MM.1S (cell line): ENCODE data around the gene TRIM72.

Source experiments
- DNase-seq: peaks from one replicate; pipeline ENCODE4 v3.0.0-alpha.2; 2015
- H2AFZ ChIP-seq: fragments of 300-600 bp; sonication (generic); 2 replicates; pipeline ENCODE4 v1.6.0; 2016; ENCODE audit warnings: antibody characterized with exemption, low read length
- H3F3A ChIP-seq: fragments of 300-600 bp; sonication (generic); 2 replicates; pipeline ENCODE4 v1.6.1; 2016; ENCODE audit warnings: mild to moderate bottlenecking, antibody characterized with exemption, low read length, moderate library complexity, mixed read lengths; ENCODE audit not compliant: insufficient read depth
- H3K27ac ChIP-seq: fragments of 300-600 bp; sonication (generic); 2 replicates; pipeline ENCODE4 v1.5.1; 2016; ENCODE audit warnings: mild to moderate bottlenecking, low read length
- H3K27me3 ChIP-seq: fragments of 300-600 bp; sonication (generic); replicated peaks from 2 replicates; pipeline ENCODE4 v1.6.0; 2016; ENCODE audit warnings: low read length; ENCODE audit not compliant: insufficient read depth
- H3K36me3 ChIP-seq: fragments of 300-600 bp; sonication (generic); replicated peaks from 2 replicates; pipeline ENCODE4 v1.6.1; 2016; ENCODE audit warnings: mild to moderate bottlenecking, low read length, mixed read lengths; ENCODE audit not compliant: insufficient read depth
- H3K4me1 ChIP-seq: fragments of 300-600 bp; sonication (generic); 2 replicates; pipeline ENCODE4 v1.6.1; 2016; ENCODE audit warnings: low read length, mixed read lengths
- H3K4me2 ChIP-seq: fragments of 300-600 bp; sonication (generic); 2 replicates; pipeline ENCODE4 v1.6.0; 2016; ENCODE audit warnings: low read depth, low read length
- H3K4me3 ChIP-seq: fragments of 300-600 bp; sonication (generic); 2 replicates; pipeline ENCODE4 v1.5.1; 2016; ENCODE audit warnings: low read length, mixed read lengths
- H3K79me2 ChIP-seq: fragments of 300-600 bp; sonication (generic); 2 replicates; pipeline ENCODE4 v1.6.1; 2016; ENCODE audit warnings: mixed run types, low read length, mixed read lengths
- H3K9ac ChIP-seq: fragments of 300-600 bp; sonication (generic); 2 replicates; pipeline ENCODE4 v1.6.1; 2016; ENCODE audit warnings: low read length, mixed read lengths
- H3K9me2 ChIP-seq: fragments of 300-600 bp; sonication (generic); replicated peaks from 2 replicates; pipeline ENCODE4 v1.6.1; 2016; ENCODE audit warnings: mild to moderate bottlenecking, low read length, mixed read lengths; ENCODE audit not compliant: insufficient read depth
- H3K9me3 ChIP-seq: fragments of 300-600 bp; sonication (generic); replicated peaks from 2 replicates; pipeline ENCODE4 v1.6.1; 2016; ENCODE audit warnings: mild to moderate bottlenecking, low read length, mixed read lengths; ENCODE audit not compliant: insufficient read depth
- H4K20me1 ChIP-seq: fragments of 300-600 bp; sonication (generic); 2 replicates; pipeline ENCODE4 v1.6.1; 2016; ENCODE audit warnings: mild to moderate bottlenecking, low read length, moderate library complexity, mixed read lengths; ENCODE audit not compliant: insufficient read depth
- EZH2 ChIP-seq: fragments of 300-600 bp; sonication (generic); optimal IDR thresholded peaks from 2 replicates; pipeline ENCODE3; 2017; ENCODE audit warnings: low read depth, mild to moderate bottlenecking, antibody characterized with exemption, low read length, mixed read lengths
- EZH2phosphoT487 ChIP-seq: fragments of 300-600 bp; sonication (generic); IDR thresholded peaks from 2 replicates; pipeline ENCODE4 v1.6.1; 2018; ENCODE audit warnings: antibody characterized with exemption, low read length
- TF ChIP-seq, protein P1 (sequence below): fragments of 300-600 bp; sonication (generic); IDR thresholded peaks from 2 replicates; pipeline ENCODE4 v1.5.1; 2016; ENCODE audit warnings: antibody characterized with exemption, low read length, mixed read lengths

The TRIM72 gene

DNA sequence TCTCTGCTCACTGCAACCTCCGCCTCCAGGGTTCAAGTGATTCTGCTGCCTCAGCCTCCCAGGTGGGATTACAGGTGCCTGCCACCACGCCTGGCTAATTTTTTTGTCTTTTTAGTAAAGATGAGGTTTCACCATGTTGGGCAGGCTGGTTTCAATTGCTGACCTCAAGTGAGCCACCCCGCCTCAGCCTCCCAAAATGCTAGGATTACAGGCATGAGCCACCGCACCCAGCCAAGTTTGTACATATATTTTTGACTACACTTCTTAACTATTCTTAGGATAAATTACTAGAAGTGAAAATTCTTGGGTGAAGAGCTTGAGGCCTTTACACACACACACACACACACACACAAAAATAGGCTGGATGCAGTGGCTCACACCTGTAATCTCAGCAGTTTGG lies 44.4 kb downstream of the TRIM72 start:
- H3K27me3 ChIP-seq: no peaks in the 10 kb centered on the region
- H3K4me1 ChIP-seq: no peaks in the 10 kb centered on the region
- no peak overlapping the region for H3K27ac ChIP-seq

DNA sequence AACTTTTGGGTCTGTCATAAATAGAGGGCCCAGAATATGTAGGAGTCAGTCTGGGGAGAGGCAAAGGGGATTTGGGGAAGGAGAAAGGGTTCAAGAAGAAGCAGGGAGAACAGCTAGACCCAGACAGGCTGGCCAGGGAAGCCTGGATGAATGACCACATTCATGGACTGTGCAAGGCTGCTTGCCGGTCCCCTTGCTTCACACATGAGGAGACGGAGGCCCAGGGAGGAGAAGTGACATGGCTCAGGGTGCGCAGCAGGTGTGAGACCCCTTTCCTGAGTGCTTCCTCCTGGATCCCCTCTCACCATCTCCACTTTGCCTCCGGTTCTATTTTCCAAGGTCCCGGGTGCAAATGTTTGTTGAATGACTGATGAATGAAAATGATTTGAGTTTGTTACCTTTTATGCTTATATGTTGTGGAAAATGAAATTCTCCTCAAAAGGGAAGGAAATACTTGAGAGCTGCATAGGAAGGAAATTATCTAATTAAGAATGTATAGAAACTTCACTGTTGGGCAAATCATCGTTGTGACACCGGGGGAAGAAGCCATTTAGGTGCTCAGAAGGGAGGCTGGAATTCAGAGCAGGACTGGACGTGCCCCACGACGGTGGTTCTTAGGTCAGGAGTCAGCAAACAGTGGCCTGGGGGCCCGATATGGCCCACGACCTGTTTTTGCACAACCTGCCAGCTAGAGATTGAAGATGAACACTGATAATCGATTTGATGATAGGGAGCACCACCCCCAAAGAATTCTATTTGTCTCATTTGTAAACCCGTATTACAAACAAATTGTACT lies 46.4 kb downstream of the TRIM72 start:
- no peaks in the 10 kb centered on the region for H3K79me2 ChIP-seq
- no peaks in the 10 kb centered on the region for H4K20me1 ChIP-seq
- no peaks in the 10 kb centered on the region for H3K27me3 ChIP-seq
- no peak overlapping the region for H3K4me2 ChIP-seq
- no peak overlapping the region for H3K9ac ChIP-seq
- no peak overlapping the region for H3K4me3 ChIP-seq
- no peak for TF ChIP-seq EZH2phosphoT487
- TF ChIP-seq, protein P1, sequence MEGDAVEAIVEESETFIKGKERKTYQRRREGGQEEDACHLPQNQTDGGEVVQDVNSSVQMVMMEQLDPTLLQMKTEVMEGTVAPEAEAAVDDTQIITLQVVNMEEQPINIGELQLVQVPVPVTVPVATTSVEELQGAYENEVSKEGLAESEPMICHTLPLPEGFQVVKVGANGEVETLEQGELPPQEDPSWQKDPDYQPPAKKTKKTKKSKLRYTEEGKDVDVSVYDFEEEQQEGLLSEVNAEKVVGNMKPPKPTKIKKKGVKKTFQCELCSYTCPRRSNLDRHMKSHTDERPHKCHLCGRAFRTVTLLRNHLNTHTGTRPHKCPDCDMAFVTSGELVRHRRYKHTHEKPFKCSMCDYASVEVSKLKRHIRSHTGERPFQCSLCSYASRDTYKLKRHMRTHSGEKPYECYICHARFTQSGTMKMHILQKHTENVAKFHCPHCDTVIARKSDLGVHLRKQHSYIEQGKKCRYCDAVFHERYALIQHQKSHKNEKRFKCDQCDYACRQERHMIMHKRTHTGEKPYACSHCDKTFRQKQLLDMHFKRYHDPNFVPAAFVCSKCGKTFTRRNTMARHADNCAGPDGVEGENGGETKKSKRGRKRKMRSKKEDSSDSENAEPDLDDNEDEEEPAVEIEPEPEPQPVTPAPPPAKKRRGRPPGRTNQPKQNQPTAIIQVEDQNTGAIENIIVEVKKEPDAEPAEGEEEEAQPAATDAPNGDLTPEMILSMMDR: no peak
- TF ChIP-seq EZH2: no peak
- no peaks in the 10 kb centered on the region for H3K9me2 ChIP-seq
- H3K4me1 ChIP-seq: peaks cover 4% of the 10 kb centered on the region; the same call in 1 of the 2 replicates
- H2AFZ ChIP-seq: no peak overlapping the region
- no peaks in the 10 kb centered on the region for H3K36me3 ChIP-seq
- H3F3A ChIP-seq: no peaks in the 10 kb centered on the region
- no peaks in the 10 kb centered on the region for H3K9me3 ChIP-seq
- no peak for DNase-seq
- no peak overlapping the region for H3K27ac ChIP-seq

More for the DNA sequence above, 44.4 kb downstream of the TRIM72 start:
- H3K36me3 ChIP-seq: no peaks in the 10 kb centered on the region
- no peaks in the 10 kb centered on the region for H3K9me2 ChIP-seq
- H3K4me2 ChIP-seq: no peak overlapping the region
- no peak overlapping the region for H3K9ac ChIP-seq
- no peak for TF ChIP-seq EZH2phosphoT487
- TF ChIP-seq EZH2: no peak
- TF ChIP-seq, protein P1: no peak
- no peaks in the 10 kb centered on the region for H4K20me1 ChIP-seq
- H3K9me3 ChIP-seq: no peaks in the 10 kb centered on the region
- no peak overlapping the region for H2AFZ ChIP-seq
- H3K4me3 ChIP-seq: no peak overlapping the region
- H3F3A ChIP-seq: no peaks in the 10 kb centered on the region
- DNase-seq: no peak
- no peaks in the 10 kb centered on the region for H3K79me2 ChIP-seq

DNA sequence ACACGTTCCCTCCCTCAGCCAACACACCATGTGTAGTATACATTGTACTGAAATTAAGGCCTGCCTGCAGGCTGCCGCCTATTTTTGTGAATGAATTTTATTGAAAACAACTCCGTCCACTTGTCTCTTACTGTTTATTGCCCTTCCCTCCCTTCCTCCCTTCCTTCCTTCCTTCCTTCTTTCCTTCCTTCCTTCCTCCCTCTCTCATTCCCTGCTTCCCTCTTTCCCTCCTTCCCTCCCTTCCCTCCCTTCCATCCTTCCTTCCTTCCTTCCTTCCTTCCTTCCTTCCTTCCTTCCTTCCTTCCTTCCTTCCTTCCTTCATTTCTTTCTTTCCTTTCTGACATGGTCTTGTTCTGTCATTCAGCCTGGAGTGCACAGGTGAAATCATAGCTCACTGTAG lies 48.2 kb downstream of the TRIM72 start:
- Histone ChIP-seq H3K4me2 (no peak overlapping the region), H3K79me2 (no peaks in the 10 kb centered on the region), H4K20me1 (no peaks in the 10 kb centered on the region), H3F3A (no peaks in the 10 kb centered on the region), H3K27ac (no peak overlapping the region), H3K27me3 (no peaks in the 10 kb centered on the region), H3K9ac (no peak overlapping the region), H3K4me1 (peaks cover 9% of the 10 kb centered on the region), H3K9me3 (no peaks in the 10 kb centered on the region), H3K4me3 (no peak overlapping the region), H2AFZ (no peak overlapping the region), H3K9me2 (no peaks in the 10 kb centered on the region), H3K36me3 (no peaks in the 10 kb centered on the region)
- TF ChIP-seq EZH2phosphoT487 (no peak), EZH2 (no peak)
- TF ChIP-seq, protein P1: no peak
- DNase-seq: no peak
